ENCODE results near the gene CGA. TPM values are rescaled to one million over a fixed set of nuclear protein-coding genes. Genes with fewer than 3 reads are reported as not detected.
"Not testable (repeated sequence)": the region's sequence is repeated elsewhere in the genome, so short reads cannot be mapped to it uniquely, and the experiment has no call there.

Gene CGA
- not detected in 2 replicates for total RNA-seq (2022)
- percentile 12 among the genes with signal in this experiment for Bru-seq, nascent RNA
- BruChase-seq, experiment 1, labeled RNA remaining after a 6-hour chase = not detected
- BruChase-seq, experiment 2, labeled RNA remaining after a 2-hour chase = not detected
- long read RNA-seq, partial matches to known transcripts = 0 of 1 reads
- long read RNA-seq, other reads (novel, unspliced or antisense) = 0 of 1 reads

DNA sequence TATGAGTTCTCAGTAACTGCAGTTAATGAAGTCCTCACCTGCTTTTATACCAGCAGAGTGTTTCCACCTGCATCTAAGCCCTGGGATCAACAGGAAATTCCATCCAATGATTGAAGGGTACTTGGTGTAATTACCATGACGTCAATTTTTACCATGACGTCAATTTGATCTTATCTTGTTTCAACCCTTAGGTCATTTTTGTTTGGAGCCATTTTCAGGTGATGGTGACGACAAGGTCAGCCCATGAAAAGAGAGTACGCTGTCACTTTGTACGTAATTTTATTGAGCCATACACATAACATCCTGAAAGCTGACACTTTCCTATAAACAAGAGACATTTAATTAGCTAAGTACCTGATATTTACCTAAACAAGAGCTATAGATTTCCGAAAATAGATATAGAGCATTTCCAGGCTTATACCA lies at the start of gene CGA:
Gene CGA, minus strand, starts transcription at position 20 of the 423 bp plus-strand sequence. CDS start 6,906 bp downstream, outside the sequence.
- Mint-ChIP-seq H3K4me3 (ENCODE audit: unreplicated experiment) (no peak within 1 kb of the TSS), H3K36me3 (ENCODE audit: insufficient read depth, unreplicated experiment) (no peaks in the 10 kb centered on the region), H3K9me3 (ENCODE audit: unreplicated experiment) (no peaks in the 10 kb centered on the region), H3K27me3 (ENCODE audit: insufficient read depth, unreplicated experiment) (peaks cover 38% of the 10 kb centered on the region), H3K4me1 (ENCODE audit: insufficient read depth, unreplicated experiment) (no peaks in the 10 kb centered on the region), H3K27ac (ENCODE audit: low read depth, unreplicated experiment) (no peak within 1 kb of the TSS)
- no peak for TF ChIP-seq CTCF (IDR thresholded peaks at IDR 0.05; ENCODE audit: unreplicated experiment)
- no peak for DNase-seq (ENCODE audit: unreplicated experiment)
- CTCF ChIA-PET = interaction anchor here (0.7 to 2.7 kb wide), 2 partner anchors 9 to 17 kb away, joined by 3 to 18 read pairs; no protein-coding TSS in a partner anchor
- intact Hi-C loops (cut with micrococcal nuclease) = no loop called here
- POLR2A ChIA-PET = no interaction called here
- no TSS peak for BruUV-seq (replicated peaks)

DNA sequence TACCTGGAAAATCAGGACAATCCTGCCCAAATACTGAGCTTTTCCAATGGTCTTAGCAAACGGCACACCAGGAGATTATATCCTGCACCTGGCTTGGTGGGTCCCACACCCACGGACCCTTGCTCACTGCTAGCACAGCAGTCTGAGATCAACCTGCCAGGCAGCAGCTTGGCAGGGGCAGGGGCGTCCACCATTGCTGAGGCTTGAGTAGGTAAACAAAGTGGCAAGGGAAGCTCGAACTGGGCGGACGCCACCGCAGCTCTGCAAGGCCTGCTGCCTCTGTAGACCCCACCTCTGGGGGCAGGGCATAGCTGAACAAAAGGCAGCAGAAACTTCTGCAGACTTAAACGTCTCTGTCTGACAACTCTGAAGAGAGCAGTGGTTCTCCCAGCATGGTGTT lies 45.0 kb upstream of the CGA start:
- H3K4me1 Mint-ChIP-seq (ENCODE audit: insufficient read depth, unreplicated experiment); DNase-seq (ENCODE audit: unreplicated experiment); H3K9me3 Mint-ChIP-seq (ENCODE audit: unreplicated experiment); H3K36me3 Mint-ChIP-seq (ENCODE audit: insufficient read depth, unreplicated experiment); POLR2A ChIA-PET; H3K4me3 Mint-ChIP-seq (ENCODE audit: unreplicated experiment); H3K27ac Mint-ChIP-seq (ENCODE audit: low read depth, unreplicated experiment); BruUV-seq (replicated peaks): not testable (repeated sequence)
- CTCF ChIA-PET = interaction anchor here (0.6 to 3.9 kb wide), 29 partner anchors 9 to 1182 kb away, joined by 3 to 34 read pairs (median 4); no protein-coding TSS in a partner anchor
- peaks cover 56% of the 10 kb centered on the region for H3K27me3 Mint-ChIP-seq (ENCODE audit: insufficient read depth, unreplicated experiment)
- intact Hi-C loops (cut with micrococcal nuclease) = loop anchor here (1.0 to 10.0 kb wide), 4 partner anchors 73 to 335 kb away; partner anchors contain the start of gene SLC35A1

GRCh38 chr6:87139236-87139635 lies 44.3 kb upstream of the CGA start:
- peaks cover 55% of the 10 kb centered on the region for H3K27me3 Mint-ChIP-seq (ENCODE audit: insufficient read depth, unreplicated experiment)
- ChIA-PET CTCF (interaction anchor here (0.6 to 3.9 kb wide), 28 partner anchors 9 to 561 kb away, joined by 3 to 34 read pairs (median 3); no protein-coding TSS in a partner anchor), POLR2A (interaction anchor here (0.7 kb wide), 1 partner anchor 254 kb away, joined by 3 read pairs; no protein-coding TSS in a partner anchor)
- no peaks in the 10 kb centered on the region for H3K36me3 Mint-ChIP-seq (ENCODE audit: insufficient read depth, unreplicated experiment)
- no peak overlapping the region for H3K27ac Mint-ChIP-seq (ENCODE audit: low read depth, unreplicated experiment)
- H3K9me3 Mint-ChIP-seq (ENCODE audit: unreplicated experiment) = no peaks in the 10 kb centered on the region
- intact Hi-C loops (cut with micrococcal nuclease) = loop anchor here (1.0 to 10.0 kb wide), 4 partner anchors 72 to 336 kb away; partner anchors contain the start of gene SLC35A1
- BruUV-seq (replicated peaks) = no TSS peak
- TF ChIP-seq CTCF (IDR thresholded peaks at IDR 0.05; ENCODE audit: unreplicated experiment) = peak; percentile 72
- peaks cover 6% of the 10 kb centered on the region for H3K4me1 Mint-ChIP-seq (ENCODE audit: insufficient read depth, unreplicated experiment)
- H3K4me3 Mint-ChIP-seq (ENCODE audit: unreplicated experiment) = no peak overlapping the region
- peak; percentile 65 for DNase-seq (ENCODE audit: unreplicated experiment)

DNA sequence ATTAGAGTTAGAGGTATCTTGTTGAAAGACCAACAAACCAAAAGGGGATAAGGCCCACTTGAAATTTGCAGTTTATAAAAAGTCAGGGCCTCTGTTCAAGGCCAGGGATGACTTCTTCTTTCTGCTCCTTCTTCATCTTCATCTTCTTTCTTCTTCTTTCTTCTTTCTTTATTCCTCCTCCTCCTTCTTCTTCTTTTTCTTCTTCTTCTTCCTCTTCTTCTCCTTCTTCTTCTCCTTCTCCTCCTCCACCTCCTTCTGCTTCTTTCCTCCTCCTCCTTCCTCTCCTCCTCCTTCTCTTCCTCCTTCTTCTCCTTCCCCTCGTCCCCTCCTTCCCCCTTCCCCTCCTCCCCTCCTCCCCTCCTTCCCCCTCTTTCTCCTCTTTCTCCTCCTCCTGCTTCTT lies 42.1 kb upstream of the CGA start:
- DNase-seq (ENCODE audit: unreplicated experiment) = no peak
- intact Hi-C loops (cut with micrococcal nuclease) = loop anchor here (5.0 to 10.0 kb wide), 2 partner anchors 70 to 338 kb away; partner anchors contain the start of gene SLC35A1
- H3K27ac Mint-ChIP-seq (ENCODE audit: low read depth, unreplicated experiment) = no peak overlapping the region
- H3K9me3 Mint-ChIP-seq (ENCODE audit: unreplicated experiment) = no peaks in the 10 kb centered on the region
- peaks cover 32% of the 10 kb centered on the region for H3K27me3 Mint-ChIP-seq (ENCODE audit: insufficient read depth, unreplicated experiment)
- H3K4me3 Mint-ChIP-seq (ENCODE audit: unreplicated experiment) = no peak overlapping the region
- ChIA-PET POLR2A (interaction anchor here (1.2 kb wide), 1 partner anchor 272 kb away, joined by 3 read pairs; no protein-coding TSS in a partner anchor), CTCF (interaction anchor here (1.7 kb wide), 1 partner anchor 13 kb away, joined by 9 read pairs; no protein-coding TSS in a partner anchor)
- H3K36me3 Mint-ChIP-seq (ENCODE audit: insufficient read depth, unreplicated experiment) = no peaks in the 10 kb centered on the region
- no TSS peak for BruUV-seq (replicated peaks)
- TF ChIP-seq CTCF (IDR thresholded peaks at IDR 0.05; ENCODE audit: unreplicated experiment) = no peak
- peaks cover 6% of the 10 kb centered on the region for H3K4me1 Mint-ChIP-seq (ENCODE audit: insufficient read depth, unreplicated experiment)
